Stomach (tissue), 9 donors: ENCODE measurements around the gene GGT7. TPM values are rescaled to one million over a fixed set of nuclear protein-coding genes. Genes with fewer than 3 reads are reported as not detected.
"Not testable (repeated sequence)": the region's sequence is repeated elsewhere in the genome, so short reads cannot be mapped to it uniquely, and the experiment has no call there.

Experiments
- DNase-seq, 2 donors: peaks; one replicate each; pipeline versions ENCODE4 v3.0.0 to v3.0.0-alpha.2; 2013 to 2019
- H3K27ac ChIP-seq, 5 donors: fragments of 200-600 bp in 4 of 5; sonication (generic) in 4 of 5; one replicate each; pipeline ENCODE4 v1.5.1; 2013 to 2019; ENCODE audit warnings: mild to moderate bottlenecking in 1 of 5, moderate library complexity in 1 of 5
- H3K27me3 ChIP-seq, 3 donors: fragments of 200-600 bp; sonication (generic); one replicate each; pipeline ENCODE4 v1.5.1; 2017 to 2019; ENCODE audit warnings: mixed run types in 1 of 3
- H3K36me3 ChIP-seq, 4 donors: fragments of 200-600 bp; sonication (generic); 1 replicate in 3 of 4; 2 replicates in 1 of 4; pipeline ENCODE4 v1.5.1; 2016 to 2019
- H3K4me1 ChIP-seq, 4 donors: fragments of 200-600 bp; sonication (generic); one replicate each; pipeline ENCODE4 v1.5.1; 2016 to 2019
- H3K4me3 ChIP-seq, 4 donors: fragments of 200-600 bp; sonication (generic) in 3 of 4; one replicate each; pipeline ENCODE4 v1.5.1; 2016 to 2019; ENCODE audit warnings: mild to moderate bottlenecking in 1 of 4
- H3K9me3 ChIP-seq, 4 donors: fragments of 200-600 bp; sonication (generic); one replicate each; pipeline ENCODE4 v1.5.1; 2016 to 2019
- CTCF ChIP-seq, 7 experiments: fragments of 450-650 bp in 4 of 7; fragments of 200-600 bp in 3 of 7; sonication (generic) in 3 of 7; IDR thresholded peaks; one replicate each; pipeline ENCODE4 v1.5.1; 2016 to 2019; ENCODE audit warnings: antibody characterized with exemption in 7 of 7, control low read depth in 2 of 7, mild to moderate bottlenecking in 1 of 7
- EP300 ChIP-seq: sonication (generic); formaldehyde crosslinking; IDR thresholded peaks from one replicate; pipeline ENCODE4 v1.6.1; 2017; ENCODE audit warnings: antibody characterized with exemption
- POLR2A ChIP-seq, 4 donors: fragments of 450-650 bp; IDR thresholded peaks; one replicate each; pipeline ENCODE4 v1.6.1; 2016; ENCODE audit warnings: antibody characterized with exemption in 4 of 4, control low read depth in 2 of 4, mild to moderate bottlenecking in 1 of 4, moderate library complexity in 1 of 4
- POLR2AphosphoS5 ChIP-seq, 3 donors: sonication (generic); formaldehyde crosslinking; IDR thresholded peaks; one replicate each; pipeline ENCODE4 v1.6.1; 2016; ENCODE audit warnings: antibody characterized with exemption in 3 of 3
- WGBS, 5 donors: extraction: QIAGEN DNeasy Blood & Tissue Kit in 3 of 5; methylation state at CpG; one replicate each; pipeline versions ENCODE4 v1.1.5 to v1.1.7; 2013 to 2018; 5-methylcytosine and 5-hydroxymethylcytosine counted together
- intact Hi-C: fragments of 100-400 bp; cut with DNase I; formaldehyde crosslinking; loops from one replicate; pipeline ENCODE4 v1.15.1; 2023; ENCODE audit warnings: low total_unique reads
- polyA plus RNA-seq, 3 donors: library from polyadenylated mRNA; stranded (reverse); fragments of 200-250 nt; gene quantifications; one replicate each; pipeline ENCODE4 v1.2.3, GENCODE V29; 2013
- total RNA-seq, 5 donors: library from RNA; depleted of rRNA; stranded (reverse); fragments of >200 nt; gene quantifications; one replicate each; pipeline versions ENCODE4 v1.1.0 to v1.2.3, GENCODE V29; 2014 to 2016
- donor health status: healthy with polysubstance abuse.
- donor health status: Bipolar disorder and iron deficiency.
- donor health status: healthy.

Gene GGT7
- total and polyA plus RNA-seq, 8 donors, result 4.1 to 29.0 (median 15.9) TPM

- H3K4me3 ChIP-seq, result no peak overlapping the region
- no peak overlapping the region for H3K27ac ChIP-seq
- intact Hi-C loops, result no loop called here
- no peaks in the 10 kb centered on the region for H3K9me3 ChIP-seq
- DNase-seq, result no peak
- 17 to 83% (median 27%) methylated on average over 1 to 2 of the region's 2 CpGs for WGBS, 5 donors
- H3K27me3 ChIP-seq, result no peaks in the 10 kb centered on the region
- H3K36me3 ChIP-seq, result no peaks in the 10 kb centered on the region
- TF ChIP-seq POLR2AphosphoS5 (IDR thresholded peaks at IDR 0.05), result no peak
- TF ChIP-seq CTCF (IDR thresholded peaks at IDR 0.05), result no peak
- TF ChIP-seq EP300, result no peak
- peaks cover 27 to 75% (median 50%) of the 10 kb centered on the region in 4 donors for H3K4me1 ChIP-seq
Measured at GRCh38 chr20:34817072-34817471, 55.6 kb downstream of the GGT7 start.

GRCh38 chr20:34815636-34816035 is 57.0 kb downstream of the GGT7 start:
- H3K27me3 ChIP-seq, result no peaks in the 10 kb centered on the region
- intact Hi-C loops, result no loop called here
- TF ChIP-seq CTCF (IDR thresholded peaks at IDR 0.05), result no peak
- TF ChIP-seq EP300, result no peak
- TF ChIP-seq POLR2AphosphoS5 (IDR thresholded peaks at IDR 0.05), result no peak
- no peak for TF ChIP-seq POLR2A (IDR thresholded peaks at IDR 0.05)
- 93 to 100% (median 97%) methylated on average over 1 of the region's 1 CpG for WGBS, 5 donors
- H3K36me3 ChIP-seq, result no peaks in the 10 kb centered on the region
- no peak for DNase-seq
- peaks cover 18 to 74% (median 46%) of the 10 kb centered on the region in 4 donors for H3K4me1 ChIP-seq
- H3K9me3 ChIP-seq, result no peaks in the 10 kb centered on the region
- no peak overlapping the region for H3K27ac ChIP-seq
- H3K4me3 ChIP-seq, result no peak overlapping the region

GRCh38 chr20:34808583-34808982 is 64.1 kb downstream of the GGT7 start:
- peaks cover 0 to 6% (median 5%) of the 10 kb centered on the region in 4 donors for H3K36me3 ChIP-seq
- H3K27ac ChIP-seq, result no peak overlapping the region
- TF ChIP-seq CTCF (IDR thresholded peaks at IDR 0.05) (no peak), POLR2A (IDR thresholded peaks at IDR 0.05) (no peak), EP300 (no peak), POLR2AphosphoS5 (IDR thresholded peaks at IDR 0.05) (no peak)
- H3K27me3 ChIP-seq, result no peaks in the 10 kb centered on the region
- intact Hi-C loops, result no loop called here
- DNase-seq, result no peak
- 89 to 96% (median 91%) methylated on average over 5 of the region's 5 CpGs for WGBS, 5 donors
- no peaks in the 10 kb centered on the region for H3K9me3 ChIP-seq
- H3K4me1 ChIP-seq, result peaks cover 0 to 67% (median 39%) of the 10 kb centered on the region in 4 donors
- no peak overlapping the region for H3K4me3 ChIP-seq

GRCh38 chr20:34807944-34808465 is 64.7 kb downstream of the GGT7 start:
- H3K27me3 ChIP-seq, H3K27ac ChIP-seq, intact Hi-C loops, H3K4me3 ChIP-seq, H3K9me3 ChIP-seq, H3K36me3 ChIP-seq: not testable (repeated sequence)
- peaks cover 0 to 67% (median 39%) of the 10 kb centered on the region in 4 donors for H3K4me1 ChIP-seq
- DNase-seq, result peak in 1 of 2 donors; percentile 73
- 78 to 83% (median 80%) methylated on average over 8 of the region's 8 CpGs for WGBS, 5 donors

GRCh38 chr20:34806255-34806654 is 66.4 kb downstream of the GGT7 start:
- no peaks in the 10 kb centered on the region for H3K27me3 ChIP-seq
- no peak overlapping the region for H3K27ac ChIP-seq
- no peak overlapping the region for H3K4me3 ChIP-seq
- intact Hi-C loops, result no loop called here
- DNase-seq, result no peak
- H3K9me3 ChIP-seq, result no peaks in the 10 kb centered on the region
- peaks cover 0 to 53% (median 33%) of the 10 kb centered on the region in 4 donors for H3K4me1 ChIP-seq
- peaks cover 0 to 14% (median 9%) of the 10 kb centered on the region in 4 donors for H3K36me3 ChIP-seq
- TF ChIP-seq EP300, result no peak
- no peak for TF ChIP-seq CTCF (IDR thresholded peaks at IDR 0.05)
- no peak for TF ChIP-seq POLR2AphosphoS5 (IDR thresholded peaks at IDR 0.05)
- TF ChIP-seq POLR2A (IDR thresholded peaks at IDR 0.05), result no peak
